HepG2 (cell line): Measurements from ENCODE around the gene CAVIN3. TPM values are rescaled to one million over a fixed set of nuclear protein-coding genes. Genes with fewer than 3 reads are reported as not detected.

ENCODE experiments used
- ATAC-seq: fragments of 200-7000 bp; cut with Tn5 transposase; 3 replicates; pipeline ENCODE4 v1.9.1; 2020; ENCODE audit warnings: mild to moderate bottlenecking, moderate library complexity
- BruUV-seq: library from RNA; stranded (reverse); fragments of 400-500 nt; replicated peaks from 2 replicates; lab custom pipeline; 2021; lab: Mats Ljungman, UMichigan
- CTCF ChIA-PET: fragments of 300-600 bp; formaldehyde crosslinking; extraction: SDS; loops from one replicate; lab custom pipeline; 2021; ENCODE audit warnings: low total read pairs, inconsistent platforms, low intra/inter-chr PET ratio; lab: Yijun Ruan, JAX
- POLR2A ChIA-PET: fragments of 350-600 bp; sonication (Branson Sonifier 250); formaldehyde crosslinking; loops from one replicate; lab custom pipeline; 2020; ENCODE audit warnings: antibody characterized with exemption, inconsistent platforms; lab: Yijun Ruan, JAX
- DNase-seq: peaks from one replicate; pipeline ENCODE4 v3.0.0-alpha.2; 2015; ENCODE audit warnings: low spot score
- FAIRE-seq: peaks from 3 replicates; lab custom pipeline; 2011; peaks lifted over from hg19 to GRCh38; lab: Jason Lieb, UNC
- H2AFZ ChIP-seq: one replicate; pipeline ENCODE4 v1.6.1; 2011; ENCODE audit warnings: low read length, inconsistent platforms
- H3K27ac ChIP-seq: fragments of 300-600 bp; 3 replicates; pipeline ENCODE4 v1.8.0; 2011; ENCODE audit warnings: mixed run types, mild to moderate bottlenecking, mixed read lengths, low read length, inconsistent platforms; ENCODE audit not compliant: insufficient read depth; ENCODE audit errors: extremely low read length
- H3K27me3 ChIP-seq, 2 experiments: fragments of 200-600 bp in 1 of 2; 2 replicates in 1 of 2; 3 replicates in 1 of 2; pipeline versions ENCODE4 v1.6.0 to v1.8.0; 2011; ENCODE audit warnings: low read length in 2 of 2, mild to moderate bottlenecking in 2 of 2, moderate library complexity in 2 of 2, inconsistent platforms in 1 of 2; ENCODE audit not compliant: insufficient read depth in 2 of 2, control insufficient read depth in 1 of 2
- H3K36me3 ChIP-seq, 2 experiments: fragments of 200-600 bp in 1 of 2; replicated peaks in 1 of 2; 2 replicates in 1 of 2; 3 replicates in 1 of 2; pipeline versions ENCODE4 v1.5.1 to v1.8.0; 2011; ENCODE audit warnings: low read length in 2 of 2, inconsistent platforms in 1 of 2; ENCODE audit not compliant: insufficient read depth in 2 of 2, control insufficient read depth in 1 of 2
- H3K4me1 ChIP-seq: 2 replicates; pipeline ENCODE4 v1.5.1; 2012; ENCODE audit warnings: low read length, inconsistent platforms; ENCODE audit not compliant: insufficient read depth
- H3K4me2 ChIP-seq: 2 replicates; pipeline ENCODE4 v1.6.0; 2011; ENCODE audit warnings: low read depth, low read length, inconsistent platforms
- H3K4me3 ChIP-seq, 3 experiments: fragments of 200-600 bp in 1 of 3; sonication (generic), shearing (Covaris generic) in 1 of 3; replicated peaks in 1 of 3; 2 replicates each; pipeline ENCODE4 v1.5.1; 2011 to 2016; ENCODE audit warnings: low read length in 3 of 3, inconsistent platforms in 2 of 3, low read depth in 2 of 3, mild to moderate bottlenecking in 2 of 3, control low read depth in 1 of 3, mixed read lengths in 1 of 3; ENCODE audit not compliant: insufficient read depth in 1 of 3
- H3K79me2 ChIP-seq: one replicate; pipeline ENCODE4 v1.6.1; 2011; ENCODE audit warnings: low read length, inconsistent platforms; ENCODE audit not compliant: insufficient read depth
- H3K9ac ChIP-seq: 2 replicates; pipeline ENCODE4 v1.6.0; 2011; ENCODE audit warnings: mild to moderate bottlenecking, low read depth, low read length, inconsistent platforms; ENCODE audit not compliant: insufficient read depth
- H3K9me3 ChIP-seq: 2 replicates; pipeline ENCODE4 v1.5.1; 2012; ENCODE audit warnings: mild to moderate bottlenecking, low read length
- H4K20me1 ChIP-seq: 2 replicates; pipeline ENCODE4 v1.6.0; 2011; ENCODE audit warnings: inconsistent platforms, mild to moderate bottlenecking, low read length, moderate library complexity; ENCODE audit not compliant: insufficient read depth
- FOXP1 ChIP-seq, 2 experiments: fragments of 450-650 bp in 1 of 2; IDR thresholded peaks; 2 replicates each; pipeline ENCODE4 v1.6.1; 2017 to 2018; ENCODE audit warnings: antibody characterized with exemption in 1 of 2
- GATAD2A ChIP-seq: IDR thresholded peaks from 2 replicates; pipeline ENCODE4 v1.6.1; 2016
- KDM3A ChIP-seq: IDR thresholded peaks from 2 replicates; pipeline ENCODE4 v1.6.1; 2018; ENCODE audit warnings: low read depth, missing compliant biosample characterization
- KLF11 ChIP-seq: IDR thresholded peaks from 2 replicates; pipeline ENCODE4 v1.6.1; 2016; ENCODE audit warnings: missing compliant biosample characterization
- MIER3 ChIP-seq: IDR thresholded peaks from 2 replicates; pipeline ENCODE4 v1.6.1; 2016; ENCODE audit warnings: missing compliant biosample characterization, borderline replicate concordance
- NAIF1 ChIP-seq: sonication (generic); formaldehyde crosslinking; IDR thresholded peaks from 2 replicates; pipeline ENCODE4 v1.5.0; 2020; ENCODE audit warnings: mild to moderate bottlenecking, missing genetic modification reagents, borderline replicate concordance
- PHF5A ChIP-seq: IDR thresholded peaks from one replicate; pipeline ENCODE4 v1.6.1; 2018; ENCODE audit warnings: low read depth, missing genetic modification reagents; ENCODE audit not compliant: unreplicated experiment
- SIN3A ChIP-seq: IDR thresholded peaks from 2 replicates; pipeline ENCODE4 v1.6.1; 2011; ENCODE audit warnings: low read depth, mild to moderate bottlenecking, control low read depth, low read length, borderline replicate concordance
- SOX5 ChIP-seq: IDR thresholded peaks from 2 replicates; pipeline ENCODE4 v1.6.1; 2016; ENCODE audit warnings: borderline replicate concordance
- ZNF564 ChIP-seq: sonication (generic); formaldehyde crosslinking; IDR thresholded peaks from 2 replicates; pipeline ENCODE4 v1.8.1; 2023; ENCODE audit warnings: mild to moderate bottlenecking, missing genetic modification reagents
- ZNF788 ChIP-seq: sonication (generic); formaldehyde crosslinking; IDR thresholded peaks from 2 replicates; pipeline ENCODE4 v1.5.0; 2020; ENCODE audit warnings: mild to moderate bottlenecking, missing genetic modification reagents, borderline replicate concordance
- WGBS: methylation state at CpG from one replicate; pipeline ENCODE4 v1.1.6; 2017; ENCODE audit warnings: low lambda C conversion rate; 5-methylcytosine and 5-hydroxymethylcytosine counted together
- in situ Hi-C: cut with HindIII; loops from 2 replicates; pipeline ENCODE4 v1.10.0; 2017; ENCODE audit warnings: low pct_unique_long_range_greater_than_20kb; ENCODE audit not compliant: extremely low pct_ligation_motif_present
- intact Hi-C: fragments of 100-400 bp; cut with micrococcal nuclease; formaldehyde crosslinking; loops from one replicate; pipeline ENCODE4 v1.10.0; 2022; ENCODE audit not compliant: unreplicated experiment
- polyA plus RNA-seq, 8 experiments: library from polyadenylated mRNA; depleted of rRNA in 3 of 8; stranded (reverse) in 7 of 8; unstranded in 1 of 8; fragments of >200 nt; fragmentation: Illumina TruSeq in 4 of 8; extraction: Trizol in 4 of 8; gene quantifications; 2 replicates each; pipeline versions ENCODE4 v1.2.1 to v1.2.3, GENCODE V29; 2011 to 2016; ENCODE audit warnings: low read depth in 4 of 8, missing spikeins in 1 of 8, mixed read lengths in 1 of 8; ENCODE audit not compliant: insufficient read depth in 1 of 8
- total RNA-seq, 5 experiments: library from RNA; depleted of rRNA; stranded (reverse); fragments of >200 nt; fragmentation: Illumina TruSeq; extraction: Trizol; gene quantifications; 2 replicates each; pipeline ENCODE4 v1.2.3, GENCODE V29; 2016; ENCODE audit warnings: low read depth in 1 of 5

CAVIN3 gene
- total and polyA plus RNA-seq, 2 of the 13 experiments (the other 11 are each of a cell fraction or from before 2014, with no cell fraction given): not detected

- in situ Hi-C loops (no loop called here), intact Hi-C loops (no loop called here)
- no peak overlapping the region for H3K4me3 ChIP-seq
- H3K36me3 ChIP-seq: no peaks in the 10 kb centered on the region
- no peaks in the 10 kb centered on the region; a peak in 3 of 5 replicates for H3K27me3 ChIP-seq
- ATAC-seq (no peak), DNase-seq (no peak), FAIRE-seq (no peak)
- no peak overlapping the region for H3K27ac ChIP-seq
- H4K20me1 ChIP-seq: no peaks in the 10 kb centered on the region
- no TSS peak for BruUV-seq
- H3K9ac ChIP-seq: no peak overlapping the region
- no peak overlapping the region for H2AFZ ChIP-seq
- no peaks in the 10 kb centered on the region for H3K9me3 ChIP-seq
- no peaks in the 10 kb centered on the region for H3K79me2 ChIP-seq
- POLR2A ChIA-PET: no interaction called here
- TF ChIP-seq ZNF788 (no peak), SIN3A (no peak), GATAD2A (no peak), FOXP1 (IDR thresholded peaks at IDR 0.05) (no peak), FOXP1 (CRISPR knock-in tag; IDR thresholded peaks at IDR 0.05) (no peak), ZNF564 (CRISPR knock-in tag) (no peak), SOX5 (CRISPR knock-in tag) (no peak)
- TF ChIP-seq, all 625 proteins: peak for 0
- Histone ChIP-seq H3K4me1 (no peaks in the 10 kb centered on the region), H3K4me2 (no peak overlapping the region)
- CTCF ChIA-PET: no interaction called here
- 0% methylated on average over 4 of the region's 4 CpGs for WGBS
Observed at GRCh38 chr11:6273188-6273587, 47.1 kb downstream of the CAVIN3 start.

- H4K20me1 ChIP-seq: no peaks in the 10 kb centered on the region
- TF ChIP-seq KDM3A (CRISPR knock-in tag): no peak
- no peak for TF ChIP-seq NAIF1 (CRISPR knock-in tag)
- TF ChIP-seq PHF5A (CRISPR knock-in tag): no peak
- no peak for TF ChIP-seq KLF11
- no peak for TF ChIP-seq MIER3 (CRISPR knock-in tag)
- TF ChIP-seq, all 625 proteins: peak for 0
- ATAC-seq: no peak
- Histone ChIP-seq H3K27ac (no peak overlapping the region), H3K79me2 (no peaks in the 10 kb centered on the region), H3K4me1 (no peaks in the 10 kb centered on the region), H3K27me3 (no peaks in the 10 kb centered on the region; a peak in 3 of 5 replicates), H3K9ac (no peak overlapping the region), H3K4me3 (no peak overlapping the region), H2AFZ (no peak overlapping the region), H3K36me3 (no peaks in the 10 kb centered on the region), H3K9me3 (no peaks in the 10 kb centered on the region), H3K4me2 (no peak overlapping the region)
- ChIA-PET CTCF (no interaction called here), POLR2A (no interaction called here)
- intact Hi-C loops (no loop called here), in situ Hi-C loops (no loop called here)
- DNase-seq: no peak
- WGBS: 59% methylated on average over 2 of the region's 3 CpGs
- no TSS peak for BruUV-seq
- FAIRE-seq: no peak
Observed at GRCh38 chr11:6271598-6271997, 48.7 kb downstream of the CAVIN3 start.
